MM.1S (cell line): ENCODE data around the gene B3GAT3.

Source experiments
- DNase-seq: peaks from one replicate; pipeline ENCODE4 v3.0.0-alpha.2; 2015
- H2AFZ ChIP-seq: fragments of 300-600 bp; sonication (generic); 2 replicates; pipeline ENCODE4 v1.6.0; 2016; ENCODE audit warnings: antibody characterized with exemption, low read length
- H3F3A ChIP-seq: fragments of 300-600 bp; sonication (generic); 2 replicates; pipeline ENCODE4 v1.6.1; 2016; ENCODE audit warnings: mild to moderate bottlenecking, antibody characterized with exemption, low read length, moderate library complexity, mixed read lengths; ENCODE audit not compliant: insufficient read depth
- H3K27ac ChIP-seq: fragments of 300-600 bp; sonication (generic); 2 replicates; pipeline ENCODE4 v1.5.1; 2016; ENCODE audit warnings: mild to moderate bottlenecking, low read length
- H3K27me3 ChIP-seq: fragments of 300-600 bp; sonication (generic); replicated peaks from 2 replicates; pipeline ENCODE4 v1.6.0; 2016; ENCODE audit warnings: low read length; ENCODE audit not compliant: insufficient read depth
- H3K36me3 ChIP-seq: fragments of 300-600 bp; sonication (generic); replicated peaks from 2 replicates; pipeline ENCODE4 v1.6.1; 2016; ENCODE audit warnings: mild to moderate bottlenecking, low read length, mixed read lengths; ENCODE audit not compliant: insufficient read depth
- H3K4me1 ChIP-seq: fragments of 300-600 bp; sonication (generic); 2 replicates; pipeline ENCODE4 v1.6.1; 2016; ENCODE audit warnings: low read length, mixed read lengths
- H3K4me2 ChIP-seq: fragments of 300-600 bp; sonication (generic); 2 replicates; pipeline ENCODE4 v1.6.0; 2016; ENCODE audit warnings: low read depth, low read length
- H3K4me3 ChIP-seq: fragments of 300-600 bp; sonication (generic); 2 replicates; pipeline ENCODE4 v1.5.1; 2016; ENCODE audit warnings: low read length, mixed read lengths
- H3K79me2 ChIP-seq: fragments of 300-600 bp; sonication (generic); 2 replicates; pipeline ENCODE4 v1.6.1; 2016; ENCODE audit warnings: mixed run types, low read length, mixed read lengths
- H3K9ac ChIP-seq: fragments of 300-600 bp; sonication (generic); 2 replicates; pipeline ENCODE4 v1.6.1; 2016; ENCODE audit warnings: low read length, mixed read lengths
- H3K9me2 ChIP-seq: fragments of 300-600 bp; sonication (generic); replicated peaks from 2 replicates; pipeline ENCODE4 v1.6.1; 2016; ENCODE audit warnings: mild to moderate bottlenecking, low read length, mixed read lengths; ENCODE audit not compliant: insufficient read depth
- H3K9me3 ChIP-seq: fragments of 300-600 bp; sonication (generic); replicated peaks from 2 replicates; pipeline ENCODE4 v1.6.1; 2016; ENCODE audit warnings: mild to moderate bottlenecking, low read length, mixed read lengths; ENCODE audit not compliant: insufficient read depth
- H4K20me1 ChIP-seq: fragments of 300-600 bp; sonication (generic); 2 replicates; pipeline ENCODE4 v1.6.1; 2016; ENCODE audit warnings: mild to moderate bottlenecking, low read length, moderate library complexity, mixed read lengths; ENCODE audit not compliant: insufficient read depth
- CTCF ChIP-seq: fragments of 300-600 bp; sonication (generic); IDR thresholded peaks from 2 replicates; pipeline ENCODE4 v1.5.1; 2016; ENCODE audit warnings: antibody characterized with exemption, low read length, mixed read lengths
- EZH2 ChIP-seq: fragments of 300-600 bp; sonication (generic); optimal IDR thresholded peaks from 2 replicates; pipeline ENCODE3; 2017; ENCODE audit warnings: low read depth, mild to moderate bottlenecking, antibody characterized with exemption, low read length, mixed read lengths
- EZH2phosphoT487 ChIP-seq: fragments of 300-600 bp; sonication (generic); IDR thresholded peaks from 2 replicates; pipeline ENCODE4 v1.6.1; 2018; ENCODE audit warnings: antibody characterized with exemption, low read length

B3GAT3 gene

GRCh38 chr11:62608776-62609175 lies 13.0 kb downstream of the B3GAT3 start:
- no peak for TF ChIP-seq EZH2phosphoT487
- TF ChIP-seq CTCF, result no peak
- TF ChIP-seq EZH2, result no peak
- Histone ChIP-seq H3K79me2 (peaks cover 13% of the 10 kb centered on the region), H3K27me3 (no peaks in the 10 kb centered on the region), H2AFZ (no peak overlapping the region), H3F3A (peaks cover 7% of the 10 kb centered on the region), H3K4me3 (no peak overlapping the region), H3K4me1 (peaks cover 5% of the 10 kb centered on the region; the same call in 1 of the 2 replicates), H3K4me2 (no peak overlapping the region), H3K9ac (no peak overlapping the region), H3K27ac (no peak overlapping the region), H4K20me1 (no peaks in the 10 kb centered on the region), H3K36me3 (no peaks in the 10 kb centered on the region), H3K9me3 (no peaks in the 10 kb centered on the region), H3K9me2 (no peaks in the 10 kb centered on the region)
- DNase-seq, result no peak

- no peak overlapping the region for H3K9ac ChIP-seq
- DNase-seq, result no peak
Measured at GRCh38 chr11:62607714-62608113, 14.1 kb downstream of the B3GAT3 start.

GRCh38 chr11:62605902-62606301 lies 15.9 kb downstream of the B3GAT3 start:
- Histone ChIP-seq H4K20me1 (no peaks in the 10 kb centered on the region), H3K9ac (no peak overlapping the region)

More at GRCh38 chr11:62607714-62608113, 14.1 kb downstream of the B3GAT3 start:
- Histone ChIP-seq H3K36me3 (no peaks in the 10 kb centered on the region), H3K4me3 (no peak overlapping the region), H3K79me2 (peaks cover 13% of the 10 kb centered on the region), H3K4me1 (no peaks in the 10 kb centered on the region), H3K4me2 (no peak overlapping the region), H3K9me3 (no peaks in the 10 kb centered on the region), H3F3A (no peaks in the 10 kb centered on the region), H3K27me3 (no peaks in the 10 kb centered on the region), H3K9me2 (no peaks in the 10 kb centered on the region), H3K27ac (no peak overlapping the region), H2AFZ (no peak overlapping the region), H4K20me1 (no peaks in the 10 kb centered on the region)
- no peak for TF ChIP-seq EZH2phosphoT487
- no peak for TF ChIP-seq EZH2
- TF ChIP-seq CTCF, result no peak

More at GRCh38 chr11:62605902-62606301, 15.9 kb downstream of the B3GAT3 start:
- no peaks in the 10 kb centered on the region for H3K9me3 ChIP-seq
- H3K27ac ChIP-seq, result no peak overlapping the region
- no peak overlapping the region for H3K4me3 ChIP-seq
- H2AFZ ChIP-seq, result no peak overlapping the region
- H3K79me2 ChIP-seq, result peaks cover 9% of the 10 kb centered on the region
- TF ChIP-seq EZH2 (no peak), CTCF (no peak)
- no peaks in the 10 kb centered on the region for H3K36me3 ChIP-seq
- DNase-seq, result no peak
- no peak overlapping the region for H3K4me2 ChIP-seq
- no peaks in the 10 kb centered on the region for H3K4me1 ChIP-seq
- H3K27me3 ChIP-seq, result no peaks in the 10 kb centered on the region
- H3K9me2 ChIP-seq, result no peaks in the 10 kb centered on the region
- peaks cover 5% of the 10 kb centered on the region; the same call in 1 of the 2 replicates for H3F3A ChIP-seq
